ENCODE data around the gene ZNF273.
"Not testable (repeated sequence)": the region's sequence is repeated elsewhere in the genome, so short reads cannot be mapped to it uniquely, and the experiment has no call there.

Gene ZNF273

GRCh38 chr7:64944667-64945502 is 41.8 kb downstream of the ZNF273 start:
- not testable (repeated sequence) for DNase-seq (ENCODE audit: low read depth)

DNA sequence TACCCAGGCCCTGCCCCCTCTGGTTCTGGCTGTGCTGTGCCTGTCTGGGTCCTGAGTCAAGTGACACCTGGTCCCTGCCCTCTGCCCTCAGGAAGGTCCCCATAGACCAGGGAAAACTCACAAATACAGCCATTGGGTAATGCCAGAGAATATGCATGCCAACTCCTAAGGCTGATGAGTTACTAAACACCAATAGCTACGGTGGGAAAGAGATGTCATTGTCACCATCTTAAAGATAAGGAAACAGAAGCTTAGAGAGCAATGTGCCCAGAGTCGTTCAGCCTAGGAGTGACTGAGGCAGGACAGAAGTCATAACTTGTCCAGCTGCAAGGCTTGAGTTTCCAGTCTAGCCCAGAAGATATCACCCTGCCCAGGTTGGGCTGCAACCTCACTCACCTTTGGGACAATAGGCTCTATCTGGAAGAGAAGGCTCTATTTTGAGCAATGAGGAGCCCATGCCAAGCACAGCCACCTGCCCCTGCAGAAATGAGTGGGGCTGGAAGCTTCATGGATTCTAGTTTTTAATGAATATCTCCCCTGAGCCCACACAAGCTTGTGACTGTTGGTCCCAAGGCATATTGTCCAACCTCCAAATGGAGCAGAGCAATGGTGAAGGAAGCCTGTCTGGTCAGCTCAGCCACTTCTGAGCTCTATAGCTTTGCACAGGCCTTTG is 42.6 kb downstream of the ZNF273 start:
- DNase-seq (ENCODE audit: low read depth), result no peak

DNA sequence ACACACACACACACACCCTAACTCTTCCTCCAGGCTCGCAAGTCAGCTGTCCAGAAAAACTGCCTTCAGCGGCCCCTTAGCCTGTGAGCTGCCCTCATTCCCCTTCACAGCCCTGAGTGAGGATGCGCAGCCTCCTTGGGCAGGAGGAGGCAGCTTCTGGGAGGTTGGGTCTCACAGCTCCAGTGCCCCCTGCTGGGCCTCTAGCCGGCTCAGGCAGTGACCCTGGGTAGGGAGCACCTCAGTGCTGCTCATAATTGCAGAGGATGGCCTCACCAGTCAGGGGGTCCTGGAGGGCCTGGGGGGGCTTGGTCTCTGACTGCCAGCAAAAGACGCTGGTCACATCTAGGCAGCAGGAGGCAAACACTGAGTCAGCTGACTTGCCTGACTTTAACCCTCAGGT is 43.7 kb downstream of the ZNF273 start:
- DNase-seq (ENCODE audit: low read depth), result no peak

GRCh38 chr7:64947252-64948000 is 44.4 kb downstream of the ZNF273 start:
- DNase-seq (ENCODE audit: low read depth), result no peak

- DNase-seq (ENCODE audit: low read depth), result not testable (repeated sequence)
Observed at GRCh38 chr7:64948774-64949173, 45.7 kb downstream of the ZNF273 start.

GRCh38 chr7:64950673-64951072 is 47.6 kb downstream of the ZNF273 start:
- not testable (repeated sequence) for DNase-seq (ENCODE audit: low read depth)

DNA sequence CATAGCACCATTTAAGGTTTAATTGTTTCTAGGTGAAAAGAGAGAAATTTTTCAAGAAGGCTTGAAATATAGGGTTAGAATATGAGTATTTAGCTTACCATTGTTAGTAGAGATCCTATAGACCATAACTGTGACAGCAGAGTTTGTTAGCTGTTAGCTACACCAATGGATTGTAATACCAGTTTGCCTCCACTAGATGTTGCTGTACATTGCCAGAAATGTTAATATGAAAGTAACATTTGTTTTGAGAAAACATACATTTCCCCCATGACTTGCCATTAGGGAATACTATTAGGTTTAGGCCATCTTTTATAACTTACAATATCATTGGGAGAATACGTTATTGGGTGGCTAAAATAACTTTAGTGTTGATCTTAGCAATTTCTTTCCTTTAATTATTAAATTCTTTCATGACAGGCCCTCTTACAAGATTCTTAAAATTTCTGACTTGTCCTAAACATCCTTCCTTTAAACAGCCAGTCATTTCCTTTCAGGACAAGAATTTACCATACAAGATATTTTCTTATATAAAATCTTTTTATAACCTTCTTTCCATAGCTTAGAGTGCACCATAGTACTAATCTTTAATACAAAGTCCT is 48.3 kb downstream of the ZNF273 start:
- DNase-seq (ENCODE audit: low read depth), result no peak

- no peak for DNase-seq (ENCODE audit: low read depth)
Observed at GRCh38 chr7:64959072-64959747, 56.1 kb downstream of the ZNF273 start.

DNA sequence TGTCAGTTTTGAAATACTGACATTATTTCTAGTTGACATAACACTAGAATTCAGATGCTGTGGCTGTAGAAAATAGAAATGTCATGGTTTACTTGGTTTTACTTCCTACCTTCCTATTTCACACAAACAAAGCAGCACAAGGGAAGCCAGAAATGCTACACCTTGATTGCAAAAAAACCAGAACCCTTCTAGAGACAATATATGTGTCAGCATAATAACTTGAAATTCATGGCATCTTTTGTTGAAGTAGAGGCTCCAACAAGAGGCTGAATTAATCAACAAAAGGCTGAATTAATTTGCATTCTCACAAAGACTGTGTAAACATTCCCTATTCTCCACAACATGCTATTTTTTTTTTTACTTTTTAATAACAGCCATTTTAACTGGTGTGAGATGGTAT is 62.5 kb downstream of the ZNF273 start:
- no peak for DNase-seq (ENCODE audit: low read depth)

GRCh38 chr7:64978497-64979203 is 75.6 kb downstream of the ZNF273 start:
- DNase-seq (ENCODE audit: low read depth), result no peak

Measured in T-helper 22 cell (primary cell).